Uterus (tissue), 4 donors: Measurements from ENCODE around the gene MADD. TPM values are rescaled to one million over a fixed set of nuclear protein-coding genes. Genes with fewer than 3 reads are reported as not detected.

Source experiments
- DNase-seq, 2 donors: peaks; one replicate each; pipeline ENCODE4 v3.0.0-alpha.2; 2019 to 2020
- H3K27ac ChIP-seq, 2 donors: fragments of 200-600 bp; sonication (generic); 1 replicate in 1 of 2; 2 replicates in 1 of 2; pipeline ENCODE4 v1.5.1; 2016 to 2018
- H3K27me3 ChIP-seq, 2 donors: fragments of 200-600 bp; sonication (generic); one replicate each; pipeline ENCODE4 v1.5.1; 2018 to 2019; ENCODE audit warnings: control low read depth in 1 of 2
- H3K36me3 ChIP-seq, 2 donors: fragments of 200-600 bp; sonication (generic); one replicate each; pipeline ENCODE4 v1.5.1; 2019; ENCODE audit warnings: control low read depth in 1 of 2
- H3K4me1 ChIP-seq, 2 donors: fragments of 200-600 bp; sonication (generic); one replicate each; pipeline ENCODE4 v1.5.1; 2018 to 2019; ENCODE audit warnings: control low read depth in 1 of 2
- H3K4me3 ChIP-seq, 2 donors: fragments of 200-600 bp; sonication (generic); 1 replicate in 1 of 2; 2 replicates in 1 of 2; pipeline ENCODE4 v1.5.1; 2018 to 2019; ENCODE audit warnings: mild to moderate bottlenecking in 1 of 2
- H3K9me3 ChIP-seq, 2 donors: fragments of 200-600 bp; sonication (generic); one replicate each; pipeline ENCODE4 v1.5.1; 2019; ENCODE audit warnings: control low read depth in 1 of 2
- CTCF ChIP-seq, 4 experiments: fragments of 200-600 bp in 2 of 4; fragments of 450-650 bp in 2 of 4; sonication (generic) in 2 of 4; IDR thresholded peaks; one replicate each; pipeline ENCODE4 v1.5.1; 2016 to 2019; ENCODE audit warnings: antibody characterized with exemption in 4 of 4, mild to moderate bottlenecking in 2 of 4, moderate library complexity in 1 of 4
- POLR2A ChIP-seq, 2 donors: fragments of 450-650 bp; IDR thresholded peaks; one replicate each; pipeline ENCODE4 v1.6.1; 2016; ENCODE audit warnings: antibody characterized with exemption in 2 of 2, mild to moderate bottlenecking in 1 of 2, moderate library complexity in 1 of 2
- intact Hi-C: fragments of 100-400 bp; cut with DNase I; formaldehyde crosslinking; loops from one replicate; pipeline ENCODE4 v1.15.1; 2023; ENCODE audit warnings: low total_unique reads
- total RNA-seq, 4 donors: library from RNA; depleted of rRNA in 3 of 4; stranded (reverse); fragments of >200 nt in 3 of 4; gene quantifications; one replicate each; pipeline versions ENCODE4 v1.1.0 to v1.2.4, GENCODE V29; 2014 to 2023
- donor health status: DM: yes; HTN: yes; CAD: no.

The MADD gene
- total RNA-seq, 4 donors from 2014 or later: 26.8 to 234 (median 47.2) TPM

GRCh38 chr11:47280099-47280498 is 10.2 kb downstream of the MADD start:
- H3K27me3 ChIP-seq: no peaks in the 10 kb centered on the region
- no peaks in the 10 kb centered on the region for H3K4me1 ChIP-seq
- no peak for DNase-seq
- no peaks in the 10 kb centered on the region for H3K36me3 ChIP-seq
- no peak overlapping the region for H3K27ac ChIP-seq
- H3K4me3 ChIP-seq: no peak overlapping the region
- no peaks in the 10 kb centered on the region for H3K9me3 ChIP-seq
- intact Hi-C loops: no loop called here
- no peak for TF ChIP-seq CTCF (IDR thresholded peaks at IDR 0.05)
- TF ChIP-seq POLR2A (IDR thresholded peaks at IDR 0.05): no peak

- intact Hi-C loops: no loop called here
- Histone ChIP-seq H3K27ac (no peak overlapping the region), H3K27me3 (no peaks in the 10 kb centered on the region), H3K9me3 (no peaks in the 10 kb centered on the region), H3K36me3 (no peaks in the 10 kb centered on the region), H3K4me3 (no peak overlapping the region), H3K4me1 (no peaks in the 10 kb centered on the region)
- DNase-seq: no peak
- TF ChIP-seq CTCF (IDR thresholded peaks at IDR 0.05): no peak
- no peak for TF ChIP-seq POLR2A (IDR thresholded peaks at IDR 0.05)
Measured at GRCh38 chr11:47280860-47281259, 10.9 kb downstream of the MADD start.

- H3K27ac ChIP-seq: no peak overlapping the region
- H3K9me3 ChIP-seq: no peaks in the 10 kb centered on the region
- no peak for DNase-seq
- no peaks in the 10 kb centered on the region for H3K27me3 ChIP-seq
- no peak for TF ChIP-seq CTCF (IDR thresholded peaks at IDR 0.05)
- TF ChIP-seq POLR2A (IDR thresholded peaks at IDR 0.05): no peak
- intact Hi-C loops: no loop called here
- no peaks in the 10 kb centered on the region for H3K36me3 ChIP-seq
- H3K4me3 ChIP-seq: no peak overlapping the region
- H3K4me1 ChIP-seq: no peaks in the 10 kb centered on the region
Measured at GRCh38 chr11:47282462-47282861, 12.5 kb downstream of the MADD start.

DNA sequence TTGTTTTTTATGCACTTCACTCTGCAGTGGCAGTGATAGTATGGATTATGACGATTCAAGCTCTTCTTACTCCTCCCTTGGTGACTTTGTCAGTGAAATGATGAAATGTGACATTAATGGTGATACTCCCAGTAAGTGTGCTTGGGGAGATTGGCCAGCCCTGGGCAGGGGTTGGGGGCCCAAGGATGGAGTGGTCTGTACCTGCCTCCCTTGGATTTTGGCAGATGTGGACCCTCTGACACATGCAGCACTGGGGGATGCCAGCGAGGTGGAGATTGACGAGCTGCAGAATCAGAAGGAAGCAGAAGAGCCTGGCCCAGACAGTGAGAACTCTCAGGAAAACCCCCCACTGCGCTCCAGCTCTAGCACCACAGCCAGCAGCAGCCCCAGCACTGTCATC is 14.2 kb downstream of the MADD start:
- no peaks in the 10 kb centered on the region for H3K36me3 ChIP-seq
- no peak overlapping the region for H3K4me3 ChIP-seq
- intact Hi-C loops: no loop called here
- no peak for TF ChIP-seq CTCF (IDR thresholded peaks at IDR 0.05)
- TF ChIP-seq POLR2A (IDR thresholded peaks at IDR 0.05): no peak
- no peaks in the 10 kb centered on the region for H3K9me3 ChIP-seq
- DNase-seq: no peak
- no peaks in the 10 kb centered on the region for H3K4me1 ChIP-seq
- H3K27ac ChIP-seq: no peak overlapping the region
- no peaks in the 10 kb centered on the region for H3K27me3 ChIP-seq

- TF ChIP-seq POLR2A (IDR thresholded peaks at IDR 0.05) (no peak), CTCF (IDR thresholded peaks at IDR 0.05) (no peak)
- DNase-seq: no peak
- no peaks in the 10 kb centered on the region for H3K36me3 ChIP-seq
Measured at GRCh38 chr11:47285969-47286770, 16.2 kb downstream of the MADD start.

More at GRCh38 chr11:47285969-47286770, 16.2 kb downstream of the MADD start:
- Histone ChIP-seq H3K9me3 (no peaks in the 10 kb centered on the region), H3K4me3 (no peak overlapping the region), H3K4me1 (no peaks in the 10 kb centered on the region), H3K27ac (no peak overlapping the region), H3K27me3 (no peaks in the 10 kb centered on the region)
- intact Hi-C loops: no loop called here
